Fibroblast of the aortic adventitia (primary cell): ENCODE results near the gene FAM117B. TPM values are rescaled to one million over a fixed set of nuclear protein-coding genes. Genes with fewer than 3 reads are reported as not detected.
A peak's percentile ranks its signal among the peaks of the same experiment; 100 is the strongest.

ENCODE experiments used
- DNase-seq: peaks from one replicate; pipeline ENCODE4 v3.0.0-alpha.2; 2010; ENCODE audit warnings: low read depth
- H3K4me3 ChIP-seq: 2 replicates; pipeline ENCODE4 v1.5.1; 2011; ENCODE audit warnings: low read depth, mild to moderate bottlenecking, control low read depth, low read length, moderate library complexity
- total RNA-seq: library from RNA; depleted of rRNA; stranded (reverse); fragments of >200 nt; gene quantifications from 2 replicates; pipeline ENCODE4 v1.2.3, GENCODE V29; 2012; ENCODE audit warnings: low replicate concordance
- TF ChIP-seq, protein P1 (sequence below): IDR thresholded peaks from 2 replicates; pipeline ENCODE4 v1.5.1; 2011; ENCODE audit warnings: mild to moderate bottlenecking, low read length, control low read depth, inconsistent platforms; ENCODE audit not compliant: insufficient read depth

Gene FAM117B
- total RNA-seq, 1 donor: 4.7 TPM

DNA sequence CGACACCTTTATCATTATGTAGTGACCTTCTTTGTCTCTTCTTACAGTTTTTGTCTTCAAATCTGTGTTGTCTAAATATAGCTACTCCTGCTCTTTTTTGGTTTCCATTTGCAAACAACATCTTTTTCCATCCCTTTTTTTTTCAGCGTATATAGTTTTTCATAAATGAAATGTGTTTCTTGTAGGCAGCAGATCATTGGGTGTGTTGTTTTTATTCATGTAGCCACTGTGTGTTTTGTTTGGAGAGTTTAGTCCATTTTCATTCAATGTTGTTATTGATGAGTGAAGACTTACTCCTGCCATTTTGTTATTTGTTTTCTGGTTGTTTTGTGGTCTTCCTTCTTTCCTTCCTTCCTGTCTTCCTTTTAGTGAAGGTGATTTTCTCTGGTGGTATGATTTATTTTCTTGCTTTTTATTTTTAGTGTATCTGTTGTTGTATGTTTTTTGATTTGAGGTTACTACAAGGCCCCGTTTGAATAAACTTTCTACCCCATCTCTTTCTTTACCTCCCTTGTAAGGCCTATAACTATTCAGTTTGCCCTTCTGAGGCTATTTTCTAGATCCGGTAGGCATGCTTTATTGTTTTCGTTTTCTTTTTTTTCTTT, 81.4 kb downstream of the FAM117B start:
- no peak for DNase-seq
- TF ChIP-seq, protein P1, sequence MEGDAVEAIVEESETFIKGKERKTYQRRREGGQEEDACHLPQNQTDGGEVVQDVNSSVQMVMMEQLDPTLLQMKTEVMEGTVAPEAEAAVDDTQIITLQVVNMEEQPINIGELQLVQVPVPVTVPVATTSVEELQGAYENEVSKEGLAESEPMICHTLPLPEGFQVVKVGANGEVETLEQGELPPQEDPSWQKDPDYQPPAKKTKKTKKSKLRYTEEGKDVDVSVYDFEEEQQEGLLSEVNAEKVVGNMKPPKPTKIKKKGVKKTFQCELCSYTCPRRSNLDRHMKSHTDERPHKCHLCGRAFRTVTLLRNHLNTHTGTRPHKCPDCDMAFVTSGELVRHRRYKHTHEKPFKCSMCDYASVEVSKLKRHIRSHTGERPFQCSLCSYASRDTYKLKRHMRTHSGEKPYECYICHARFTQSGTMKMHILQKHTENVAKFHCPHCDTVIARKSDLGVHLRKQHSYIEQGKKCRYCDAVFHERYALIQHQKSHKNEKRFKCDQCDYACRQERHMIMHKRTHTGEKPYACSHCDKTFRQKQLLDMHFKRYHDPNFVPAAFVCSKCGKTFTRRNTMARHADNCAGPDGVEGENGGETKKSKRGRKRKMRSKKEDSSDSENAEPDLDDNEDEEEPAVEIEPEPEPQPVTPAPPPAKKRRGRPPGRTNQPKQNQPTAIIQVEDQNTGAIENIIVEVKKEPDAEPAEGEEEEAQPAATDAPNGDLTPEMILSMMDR: no peak
- no peak overlapping the region for H3K4me3 ChIP-seq

DNA sequence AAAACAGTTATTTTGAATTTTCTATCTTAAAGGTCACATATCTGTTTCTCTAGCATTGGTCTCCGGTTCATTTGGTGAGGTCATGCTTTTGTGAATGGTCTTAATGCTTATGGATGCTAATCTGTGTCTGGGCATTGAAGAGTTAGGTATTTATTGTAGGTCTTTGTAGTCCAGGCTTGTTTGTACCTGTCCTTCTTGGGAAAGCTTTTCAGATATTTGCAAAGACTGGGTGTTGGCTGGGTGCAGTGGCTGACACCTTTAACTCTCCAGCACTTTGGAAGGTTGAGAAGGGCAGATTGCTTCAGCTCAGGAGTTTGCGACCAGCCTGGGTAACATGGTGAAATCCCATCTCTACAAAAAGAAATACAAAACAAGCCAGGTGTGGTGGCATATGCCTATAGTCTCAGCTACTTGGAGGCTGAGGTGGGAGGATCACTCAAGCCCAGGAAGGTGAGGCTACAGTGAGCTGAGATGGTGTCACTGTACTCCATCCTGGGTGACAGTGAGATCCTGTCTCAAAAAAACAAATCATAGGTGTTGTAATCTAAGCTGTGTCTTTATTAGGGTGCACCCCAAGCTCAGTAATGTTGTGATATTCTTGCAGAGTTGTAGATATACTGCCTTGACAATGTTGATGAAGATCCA, 82.3 kb downstream of the FAM117B start:
- TF ChIP-seq, protein P1: no peak

DNA sequence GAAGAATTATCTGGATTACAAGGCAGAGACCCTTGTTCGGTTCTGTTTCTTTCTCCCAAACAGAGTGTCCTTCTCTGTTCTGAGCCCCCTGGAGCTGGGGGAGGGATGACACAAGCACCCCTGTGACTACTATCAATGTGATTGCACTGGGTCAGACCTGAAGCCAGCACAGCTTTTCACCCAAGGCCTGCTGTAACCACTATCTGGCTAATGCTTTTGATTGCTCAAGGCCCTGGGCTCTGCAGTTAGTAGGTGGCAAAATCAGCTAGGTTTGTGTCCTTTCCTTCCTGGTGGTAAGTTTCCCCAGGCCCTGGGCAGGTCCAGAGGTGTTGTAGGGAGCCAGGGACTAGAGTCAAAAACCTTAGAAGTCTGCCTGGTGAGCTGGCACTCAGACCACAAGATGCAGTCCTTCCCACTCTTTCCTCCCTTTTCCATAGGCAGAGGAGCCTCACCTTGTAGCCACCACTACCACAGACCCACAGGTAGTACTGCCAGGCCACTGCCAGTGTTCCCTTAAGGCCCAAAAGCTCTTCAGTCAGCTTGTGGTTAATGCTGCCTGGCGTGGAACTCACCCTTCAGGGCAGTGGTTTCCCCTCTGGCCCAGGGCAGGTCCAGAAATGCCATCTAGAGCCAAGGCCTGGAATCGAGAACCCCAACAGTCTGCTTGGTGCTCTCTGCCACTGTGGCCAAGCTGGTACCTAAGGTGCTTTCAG, 83.0 kb downstream of the FAM117B start:
- DNase-seq: no peak
- TF ChIP-seq, protein P1: no peak
- H3K4me3 ChIP-seq: no peak overlapping the region

More for the DNA sequence above, 82.3 kb downstream of the FAM117B start:
- no peak for DNase-seq
- no peak overlapping the region for H3K4me3 ChIP-seq

- TF ChIP-seq, protein P1: no peak
- peak; percentile 24 for DNase-seq
- H3K4me3 ChIP-seq: no peak overlapping the region
Measured at GRCh38 chr2:202718614-202719013, 83.8 kb downstream of the FAM117B start.

DNA sequence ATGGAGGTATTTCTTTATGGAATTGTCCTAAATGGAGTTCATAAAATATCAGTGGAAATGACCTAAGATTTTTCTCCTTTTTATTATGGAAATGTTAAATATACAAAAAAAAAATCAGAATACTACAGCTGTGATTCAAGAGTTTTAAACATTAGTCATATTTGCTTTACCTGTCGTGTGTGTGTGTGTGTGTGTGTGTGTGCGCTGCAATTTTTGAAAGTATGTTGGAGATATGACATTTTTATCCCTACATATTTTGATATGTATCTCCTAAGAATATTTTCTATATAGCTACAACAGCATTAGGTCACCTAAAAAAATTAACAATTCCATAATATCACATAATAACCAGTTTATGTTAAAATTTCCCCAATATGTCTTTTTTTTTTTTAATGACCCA, 85.5 kb downstream of the FAM117B start:
- TF ChIP-seq, protein P1: no peak

DNA sequence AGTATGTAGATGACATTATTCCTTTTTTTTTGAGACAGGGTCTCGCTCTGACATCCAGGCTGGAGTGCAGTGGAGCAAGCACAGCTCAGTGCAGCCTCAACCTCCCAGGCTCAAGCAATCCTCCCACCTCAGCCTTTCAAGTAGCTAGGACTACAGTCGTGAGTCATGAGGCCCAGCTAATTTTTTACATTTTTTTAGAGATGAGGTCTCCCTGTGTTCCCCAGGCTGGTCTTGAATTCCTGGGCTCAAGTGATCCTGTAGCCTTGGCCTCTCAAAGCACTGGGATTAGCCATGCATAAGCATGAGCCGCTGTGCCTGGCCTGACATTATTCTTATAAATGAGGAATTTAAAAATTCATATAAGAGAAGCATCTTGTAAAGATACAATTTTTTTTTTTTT, 86.9 kb downstream of the FAM117B start:
- H3K4me3 ChIP-seq: no peak overlapping the region
- DNase-seq: peak; percentile 4
- TF ChIP-seq, protein P1: no peak

More for the DNA sequence above, 85.5 kb downstream of the FAM117B start:
- H3K4me3 ChIP-seq: no peak overlapping the region
- DNase-seq: no peak
